Osteoblast (primary cell): ENCODE data around the gene IRX4. TPM values are rescaled to one million over a fixed set of nuclear protein-coding genes. Genes with fewer than 3 reads are reported as not detected.

Experiments used
- DNase-seq: peaks from one replicate; pipeline ENCODE4 v3.0.0; 2011; ENCODE audit warnings: low spot score, mixed read lengths; ENCODE audit not compliant: insufficient read length; ENCODE audit errors: missing footprints
- H2AFZ ChIP-seq: 2 replicates; pipeline ENCODE4 v1.6.0; 2011; ENCODE audit warnings: mild to moderate bottlenecking, low read length
- H3K27ac ChIP-seq: 2 replicates; pipeline ENCODE4 v1.5.1; 2011; ENCODE audit warnings: mild to moderate bottlenecking, low read depth, low read length, moderate library complexity
- H3K27me3 ChIP-seq: 2 replicates; pipeline ENCODE4 v1.6.0; 2012; ENCODE audit warnings: mild to moderate bottlenecking, control low read depth, inconsistent platforms, low read length, moderate library complexity; ENCODE audit not compliant: insufficient read depth
- H3K36me3 ChIP-seq: 2 replicates; pipeline ENCODE4 v1.5.1; 2011; ENCODE audit warnings: mild to moderate bottlenecking, low read length, control low read depth, moderate library complexity; ENCODE audit not compliant: insufficient read depth
- H3K4me1 ChIP-seq: 2 replicates; pipeline ENCODE4 v1.5.1; 2011; ENCODE audit warnings: mild to moderate bottlenecking, low read length, control low read depth, moderate library complexity; ENCODE audit not compliant: insufficient read depth
- H3K4me2 ChIP-seq: 2 replicates; pipeline ENCODE4 v1.6.0; 2011; ENCODE audit warnings: mild to moderate bottlenecking, low read length; ENCODE audit not compliant: insufficient read depth
- H3K4me3 ChIP-seq: fragments of 200-600 bp; sonication (generic); 3 replicates; pipeline ENCODE4 v1.5.1; 2012; ENCODE audit warnings: mild to moderate bottlenecking, low read length, inconsistent platforms; ENCODE audit not compliant: insufficient read depth
- H3K79me2 ChIP-seq: 2 replicates; pipeline ENCODE4 v1.6.0; 2012; ENCODE audit warnings: mild to moderate bottlenecking, low read length, control low read depth, inconsistent platforms; ENCODE audit not compliant: insufficient read depth
- H3K9me3 ChIP-seq: 2 replicates; pipeline ENCODE4 v1.5.1; 2011; ENCODE audit warnings: low read depth, low read length, control low read depth
- H4K20me1 ChIP-seq: 2 replicates; pipeline ENCODE4 v1.6.0; 2012; ENCODE audit warnings: mild to moderate bottlenecking, low read length, control low read depth; ENCODE audit not compliant: insufficient read depth
- total RNA-seq: library from RNA; depleted of rRNA; stranded (reverse); fragments of >200 nt; gene quantifications from 2 replicates; pipeline ENCODE4 v1.2.3, GENCODE V29; 2012
- TF ChIP-seq, protein P1 (sequence below): IDR thresholded peaks from 2 replicates; pipeline ENCODE4 v1.5.1; 2011; ENCODE audit warnings: mild to moderate bottlenecking, low read depth, low read length, moderate library complexity; ENCODE audit errors: extremely low read depth

The IRX4 gene
- total RNA-seq, 1 donor = not detected

DNA sequence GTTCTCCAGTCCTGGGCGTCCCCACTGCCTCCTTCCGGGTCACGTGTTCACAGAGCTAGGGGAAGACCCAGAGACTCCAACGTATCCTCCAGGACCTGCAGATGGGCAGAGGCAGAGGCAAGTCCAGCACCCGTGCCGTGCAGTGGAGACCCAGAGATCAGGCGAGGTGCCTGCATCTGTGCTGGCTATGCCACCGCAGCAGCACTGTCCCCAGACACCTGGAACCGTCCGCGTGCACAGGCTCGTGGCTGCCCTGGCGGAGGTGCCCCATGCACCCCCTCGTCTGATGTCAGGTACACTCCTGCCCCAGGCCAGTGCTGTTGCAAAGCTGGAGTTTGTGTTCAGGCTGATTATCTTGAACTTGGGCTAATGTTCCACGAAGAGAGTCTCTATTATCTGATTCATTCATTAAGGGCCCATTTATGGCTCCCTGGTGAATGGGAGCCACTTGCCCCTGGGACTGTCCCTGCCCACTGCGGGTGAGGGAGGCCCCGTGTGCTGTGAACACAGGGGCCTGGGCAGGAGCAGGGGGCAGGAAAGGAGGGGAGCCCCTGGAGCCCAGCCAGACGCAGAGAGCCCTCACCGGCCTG, 13.7 kb downstream of the IRX4 start:
- Histone ChIP-seq H3K27me3 (peaks cover 14% of the 10 kb centered on the region), H2AFZ (no peak overlapping the region), H3K4me3 (no peak overlapping the region), H3K27ac (no peak overlapping the region), H3K4me1 (no peaks in the 10 kb centered on the region), H3K4me2 (no peak overlapping the region), H3K9me3 (no peaks in the 10 kb centered on the region), H4K20me1 (no peaks in the 10 kb centered on the region), H3K79me2 (no peaks in the 10 kb centered on the region), H3K36me3 (no peaks in the 10 kb centered on the region)
- TF ChIP-seq, protein P1, sequence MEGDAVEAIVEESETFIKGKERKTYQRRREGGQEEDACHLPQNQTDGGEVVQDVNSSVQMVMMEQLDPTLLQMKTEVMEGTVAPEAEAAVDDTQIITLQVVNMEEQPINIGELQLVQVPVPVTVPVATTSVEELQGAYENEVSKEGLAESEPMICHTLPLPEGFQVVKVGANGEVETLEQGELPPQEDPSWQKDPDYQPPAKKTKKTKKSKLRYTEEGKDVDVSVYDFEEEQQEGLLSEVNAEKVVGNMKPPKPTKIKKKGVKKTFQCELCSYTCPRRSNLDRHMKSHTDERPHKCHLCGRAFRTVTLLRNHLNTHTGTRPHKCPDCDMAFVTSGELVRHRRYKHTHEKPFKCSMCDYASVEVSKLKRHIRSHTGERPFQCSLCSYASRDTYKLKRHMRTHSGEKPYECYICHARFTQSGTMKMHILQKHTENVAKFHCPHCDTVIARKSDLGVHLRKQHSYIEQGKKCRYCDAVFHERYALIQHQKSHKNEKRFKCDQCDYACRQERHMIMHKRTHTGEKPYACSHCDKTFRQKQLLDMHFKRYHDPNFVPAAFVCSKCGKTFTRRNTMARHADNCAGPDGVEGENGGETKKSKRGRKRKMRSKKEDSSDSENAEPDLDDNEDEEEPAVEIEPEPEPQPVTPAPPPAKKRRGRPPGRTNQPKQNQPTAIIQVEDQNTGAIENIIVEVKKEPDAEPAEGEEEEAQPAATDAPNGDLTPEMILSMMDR = no peak
- DNase-seq = no peak

DNA sequence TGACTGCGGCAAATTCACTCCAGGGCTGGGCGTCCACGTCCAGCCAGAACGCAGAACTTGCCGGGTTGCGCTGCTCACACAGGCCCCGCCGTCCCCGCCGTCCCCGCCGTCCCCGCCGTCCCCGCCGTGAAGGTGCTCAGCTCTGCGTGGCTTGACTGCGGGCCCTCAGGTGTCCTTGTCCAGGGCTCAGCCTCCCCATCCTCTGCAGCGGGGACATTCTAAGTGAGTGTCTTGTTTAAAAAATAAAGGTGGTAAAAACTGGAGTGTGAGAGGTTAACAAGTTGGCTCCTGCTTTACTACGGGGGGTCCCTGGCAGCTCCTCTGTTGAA, 14.9 kb downstream of the IRX4 start:
- TF ChIP-seq, protein P1 = no peak
- Histone ChIP-seq H3K4me3 (no peak overlapping the region), H3K27ac (no peak overlapping the region), H3K79me2 (no peaks in the 10 kb centered on the region), H3K36me3 (no peaks in the 10 kb centered on the region), H4K20me1 (no peaks in the 10 kb centered on the region), H3K27me3 (peaks cover 10% of the 10 kb centered on the region), H3K4me2 (no peak overlapping the region), H3K9me3 (no peaks in the 10 kb centered on the region), H2AFZ (no peak overlapping the region), H3K4me1 (no peaks in the 10 kb centered on the region)
- DNase-seq = no peak

DNA sequence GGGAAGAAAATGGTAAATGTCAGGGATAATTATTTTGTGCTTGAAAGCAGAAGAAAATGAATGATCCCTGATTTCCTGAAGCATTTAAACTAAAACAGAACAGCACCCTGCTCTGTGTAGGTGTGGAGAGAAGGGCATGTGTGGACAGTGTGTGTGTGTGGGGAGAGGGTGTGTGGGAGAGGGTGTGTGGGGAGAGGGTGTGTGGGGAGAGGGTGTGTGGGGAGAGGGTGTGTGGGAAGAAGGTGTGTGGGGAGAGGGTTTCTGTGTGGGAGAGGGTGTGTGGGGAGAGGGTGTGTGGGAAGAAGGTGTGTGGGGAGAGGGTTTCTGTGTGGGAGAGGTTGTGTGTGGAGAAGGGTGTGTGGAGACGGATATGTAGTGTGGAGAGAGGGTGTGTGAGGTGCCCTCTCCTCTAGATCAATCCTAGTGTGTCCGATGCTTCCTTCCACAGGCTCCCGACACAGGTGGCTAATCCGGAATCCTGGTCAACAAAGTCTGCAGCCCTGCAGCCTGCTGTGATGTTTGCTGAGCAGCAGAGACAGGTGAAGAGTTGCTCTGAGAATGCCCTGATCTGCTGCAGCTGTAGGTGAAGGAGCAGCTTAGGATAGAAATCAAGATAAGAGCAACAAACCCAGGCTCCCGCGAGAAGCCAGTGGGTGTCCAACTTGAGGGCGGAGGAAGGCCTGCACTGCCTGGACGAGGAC, 15.5 kb downstream of the IRX4 start:
- TF ChIP-seq, protein P1 = no peak
- Histone ChIP-seq H3K27me3 (peaks cover 7% of the 10 kb centered on the region), H3K9me3 (no peaks in the 10 kb centered on the region), H4K20me1 (no peaks in the 10 kb centered on the region), H3K4me3 (no peak overlapping the region), H3K4me1 (no peaks in the 10 kb centered on the region), H2AFZ (no peak overlapping the region), H3K4me2 (no peak overlapping the region), H3K79me2 (no peaks in the 10 kb centered on the region), H3K36me3 (no peaks in the 10 kb centered on the region), H3K27ac (no peak overlapping the region)
- no peak for DNase-seq

DNA sequence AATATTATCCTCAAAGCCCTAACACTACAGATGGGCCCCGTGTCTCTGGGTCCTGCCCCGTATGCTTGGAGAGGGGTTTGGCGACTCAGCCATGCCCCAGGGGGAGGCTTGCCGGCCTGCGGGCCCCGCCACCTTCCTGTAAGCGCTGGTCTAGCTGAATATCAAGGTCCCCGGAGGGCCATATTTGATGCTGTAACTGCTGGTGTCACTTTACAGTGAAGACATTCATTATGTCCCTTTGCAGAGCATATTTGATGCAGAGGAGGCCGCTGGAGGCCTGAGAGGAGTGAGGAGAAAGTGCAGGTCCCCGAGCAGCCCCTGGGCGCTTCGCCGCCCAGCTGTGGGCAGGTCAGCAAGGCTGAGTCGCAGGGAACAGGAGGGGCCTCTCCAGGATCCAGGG, 16.8 kb downstream of the IRX4 start:
- Histone ChIP-seq H2AFZ (no peak overlapping the region), H4K20me1 (no peaks in the 10 kb centered on the region), H3K79me2 (no peaks in the 10 kb centered on the region), H3K36me3 (no peaks in the 10 kb centered on the region), H3K27ac (no peak overlapping the region), H3K4me1 (no peaks in the 10 kb centered on the region), H3K4me2 (no peak overlapping the region), H3K9me3 (no peaks in the 10 kb centered on the region), H3K27me3 (peaks cover 7% of the 10 kb centered on the region), H3K4me3 (no peak overlapping the region)
- no peak for DNase-seq
- TF ChIP-seq, protein P1 = no peak
